ENCODE data around the gene UCK2. TPM values are rescaled to one million over a fixed set of nuclear protein-coding genes. Genes with fewer than 3 reads are reported as not detected.

The UCK2 gene
- total and polyA plus RNA-seq, 10 of the 15 experiments (the other 5 are each of a cell fraction or from before 2014, with no cell fraction given): 55.3 to 106 (median 84.9) TPM

- Histone ChIP-seq H3K4me2 (ENCODE audit: control insufficient read depth, insufficient read depth) (no peak overlapping the region), H3K27ac (ENCODE audit: control insufficient read depth, insufficient read depth) (no peak overlapping the region), H2AFZ (ENCODE audit: control insufficient read depth, low read depth, low read length) (no peak overlapping the region), H3K4me3 (no peak overlapping the region), H3K9ac (ENCODE audit: control insufficient read depth, insufficient read depth, low read length) (no peak overlapping the region), H3K79me2 (ENCODE audit: control insufficient read depth, insufficient read depth, low read length) (no peaks in the 10 kb centered on the region), H3K27me3 (replicated peaks in 1 of 2; ENCODE audit: control insufficient read depth in 2 of 2, insufficient read depth in 2 of 2, low read length in 1 of 2) (no peaks in the 10 kb centered on the region), H3K9me3 (replicated peaks; ENCODE audit: control insufficient read depth, insufficient read depth, low read length) (no peaks in the 10 kb centered on the region), H3K36me3 (ENCODE audit: control insufficient read depth in 2 of 2, insufficient read depth in 2 of 2, low read length in 1 of 2) (peaks cover 8 to 13% of the 10 kb centered on the region in 2 experiments; a peak in 3 of 4 replicates), H4K20me1 (ENCODE audit: control insufficient read depth, insufficient read depth) (no peaks in the 10 kb centered on the region), H3K4me1 (ENCODE audit: control insufficient read depth, insufficient read depth, low read length) (no peaks in the 10 kb centered on the region)
- ATAC-seq (no peak), DNase-seq (ENCODE audit: low read depth, low spot score) (no peak), FAIRE-seq (no peak)
- TF ChIP-seq ZBTB4 (CRISPR knock-in tag; IDR thresholded peaks at IDR 0.05) (no peak), BCL11A (IDR thresholded peaks at IDR 0.05; ENCODE audit: low read depth, low read length) (no peak), STAT1 (conservative IDR thresholded peaks at IDR 0.05) (no peak), POLR2AphosphoS5 (IDR thresholded peaks at IDR 0.05; ENCODE audit: low read length) (no peak), PAX8 (IDR thresholded peaks at IDR 0.05) (no peak), SMARCA5 (IDR thresholded peaks at IDR 0.05) (no peak), REST (IDR thresholded peaks at IDR 0.05; ENCODE audit: low read depth, low read length) (no peak), HDGF (IDR thresholded peaks at IDR 0.05) (no peak), NFXL1 (IDR thresholded peaks at IDR 0.05; ENCODE audit: borderline replicate concordance) (no peak), E2F8 (IDR thresholded peaks at IDR 0.05; ENCODE audit: low read depth, partially characterized antibody) (no peak)
- CTCF ChIA-PET: interaction anchor here (0.8 to 7.0 kb wide), 11 partner anchors 12 to 519 kb away, joined by 3 to 98 read pairs (median 4); no protein-coding TSS in a partner anchor
- SMC1A ChIA-PET (ENCODE audit: uncharacterized antibody, unreplicated experiment): interaction anchor here (0.7 to 6.8 kb wide), 10 partner anchors 30 to 313 kb away, joined by 3 to 65 read pairs (median 8); partner anchors contain the start of genes TMCO1 and UCK2
- BruUV-seq (replicated peaks): no TSS peak
- POLR2A ChIA-PET: interaction anchor here (0.6 to 0.9 kb wide), 2 partner anchors 204 to 308 kb away, joined by 3 read pairs; no protein-coding TSS in a partner anchor
- intact Hi-C loops (cut with micrococcal nuclease; ENCODE audit: unreplicated experiment) (loop anchor here (5.0 kb wide), 2 partner anchors 505 to 520 kb away; no protein-coding TSS in a partner anchor), in situ Hi-C loops (cut with MboI) (loop anchor here (5.0 kb wide), 1 partner anchor 195 kb away; no protein-coding TSS in a partner anchor)
- WGBS (ENCODE audit: insufficient coverage, insufficient replicate concordance, low lambda C conversion rate, missing lambda C conversion rate): 85% methylated on average over 6 of the region's 6 CpGs
- RAD21 ChIA-PET (ENCODE audit: unreplicated experiment): interaction anchor here (0.9 to 2.6 kb wide), 10 partner anchors 28 to 312 kb away, joined by 3 to 11 read pairs (median 4); partner anchors contain the start of genes ALDH9A1 and TMCO1
Observed at GRCh38 chr1:165912638-165913037, 85.2 kb downstream of the UCK2 start.
